ENCODE data around the gene MACROD2.

DNA sequence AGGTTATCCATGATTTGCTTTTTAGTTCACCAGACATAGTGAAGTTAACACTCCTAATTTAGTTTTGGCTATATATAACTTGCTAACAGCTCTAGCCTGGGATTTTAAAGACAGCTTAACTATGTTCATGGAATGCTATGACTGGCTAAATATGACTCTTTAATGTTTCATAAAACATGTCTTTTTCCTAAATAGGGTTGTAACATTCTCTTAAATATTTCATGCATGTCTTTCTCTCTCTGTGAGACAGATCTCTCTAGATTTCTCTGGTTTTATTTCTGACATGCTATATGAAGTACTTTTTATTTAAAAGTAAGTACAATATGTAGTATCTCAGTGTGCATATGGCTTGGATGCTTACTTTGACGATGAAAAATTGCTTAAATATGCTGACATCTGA is 35.7 kb downstream of the MACROD2 start:
- TF ChIP-seq, protein P1, sequence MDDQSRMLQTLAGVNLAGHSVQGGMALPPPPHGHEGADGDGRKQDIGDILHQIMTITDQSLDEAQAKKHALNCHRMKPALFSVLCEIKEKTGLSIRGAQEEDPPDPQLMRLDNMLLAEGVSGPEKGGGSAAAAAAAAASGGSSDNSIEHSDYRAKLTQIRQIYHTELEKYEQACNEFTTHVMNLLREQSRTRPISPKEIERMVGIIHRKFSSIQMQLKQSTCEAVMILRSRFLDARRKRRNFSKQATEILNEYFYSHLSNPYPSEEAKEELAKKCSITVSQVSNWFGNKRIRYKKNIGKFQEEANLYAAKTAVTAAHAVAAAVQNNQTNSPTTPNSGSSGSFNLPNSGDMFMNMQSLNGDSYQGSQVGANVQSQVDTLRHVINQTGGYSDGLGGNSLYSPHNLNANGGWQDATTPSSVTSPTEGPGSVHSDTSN (IDR thresholded peaks at IDR 0.05), result no peak
- TF ChIP-seq, protein P2, sequence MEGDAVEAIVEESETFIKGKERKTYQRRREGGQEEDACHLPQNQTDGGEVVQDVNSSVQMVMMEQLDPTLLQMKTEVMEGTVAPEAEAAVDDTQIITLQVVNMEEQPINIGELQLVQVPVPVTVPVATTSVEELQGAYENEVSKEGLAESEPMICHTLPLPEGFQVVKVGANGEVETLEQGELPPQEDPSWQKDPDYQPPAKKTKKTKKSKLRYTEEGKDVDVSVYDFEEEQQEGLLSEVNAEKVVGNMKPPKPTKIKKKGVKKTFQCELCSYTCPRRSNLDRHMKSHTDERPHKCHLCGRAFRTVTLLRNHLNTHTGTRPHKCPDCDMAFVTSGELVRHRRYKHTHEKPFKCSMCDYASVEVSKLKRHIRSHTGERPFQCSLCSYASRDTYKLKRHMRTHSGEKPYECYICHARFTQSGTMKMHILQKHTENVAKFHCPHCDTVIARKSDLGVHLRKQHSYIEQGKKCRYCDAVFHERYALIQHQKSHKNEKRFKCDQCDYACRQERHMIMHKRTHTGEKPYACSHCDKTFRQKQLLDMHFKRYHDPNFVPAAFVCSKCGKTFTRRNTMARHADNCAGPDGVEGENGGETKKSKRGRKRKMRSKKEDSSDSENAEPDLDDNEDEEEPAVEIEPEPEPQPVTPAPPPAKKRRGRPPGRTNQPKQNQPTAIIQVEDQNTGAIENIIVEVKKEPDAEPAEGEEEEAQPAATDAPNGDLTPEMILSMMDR (IDR thresholded peaks at IDR 0.05), result no peak
- TF ChIP-seq POLR2A (IDR thresholded peaks at IDR 0.05; ENCODE audit: low read length), result no peak
- TF ChIP-seq CBX8 (IDR thresholded peaks at IDR 0.05), result no peak
- no peak for TF ChIP-seq RCOR1 (IDR thresholded peaks at IDR 0.05; ENCODE audit: low read depth, low read length)
- no peak for TF ChIP-seq JUNB (IDR thresholded peaks at IDR 0.05)
- TF ChIP-seq POLR2AphosphoS2 (conservative IDR thresholded peaks at IDR 0.05; ENCODE audit: low read length), result no peak
- TF ChIP-seq HDAC2 (IDR thresholded peaks at IDR 0.05), result no peak
- no peak for TF ChIP-seq CEBPB (IDR thresholded peaks at IDR 0.05)

Measured in A549 (cell line).